ENCODE results near the gene C7. TPM values are rescaled to one million over a fixed set of nuclear protein-coding genes. Genes with fewer than 3 reads are reported as not detected.

Gene C7
- total and polyA plus RNA-seq, 2 experiments from 2014 or later: 0.05 to 0.07 TPM

GRCh38 chr5:40976836-40977235 is 67.5 kb downstream of the C7 start:
- Mint-ChIP-seq H3K4me1 (peaks cover 5% of the 10 kb centered on the region; the same call in 2 of the 3 replicates), H3K9me3 (no peaks in the 10 kb centered on the region), H3K27ac (no peak overlapping the region), H3K4me3 (no peak overlapping the region), H3K27me3 (ENCODE audit: insufficient read depth, low read depth, poor library complexity) (no peaks in the 10 kb centered on the region), H3K36me3 (ENCODE audit: low read depth) (no peaks in the 10 kb centered on the region)
- DNase-seq (ENCODE audit: low spot score) (no peak), ATAC-seq (no peak)
- Histone ChIP-seq H2AFZ (no peak overlapping the region), H3K27ac (ENCODE audit: low read depth) (no peak overlapping the region), H3K4me1 (ENCODE audit: insufficient read depth) (no peaks in the 10 kb centered on the region), H4K20me1 (replicated peaks; ENCODE audit: insufficient read depth) (no peaks in the 10 kb centered on the region), H3K36me3 (ENCODE audit: insufficient read depth) (no peaks in the 10 kb centered on the region), H3F3A (replicated peaks; ENCODE audit: low read depth) (no peaks in the 10 kb centered on the region), H3K79me2 (replicated peaks; ENCODE audit: insufficient read depth) (no peaks in the 10 kb centered on the region), H3K4me2 (no peak overlapping the region), H3K4me3 (no peak overlapping the region), H3K27me3 (ENCODE audit: insufficient read depth) (no peaks in the 10 kb centered on the region), H3K9me2 (ENCODE audit: insufficient read depth) (peaks cover 3% of the 10 kb centered on the region; the same call in 1 of the 2 replicates)
- TF ChIP-seq ETS1 (IDR thresholded peaks at IDR 0.05): no peak
- no peak for TF ChIP-seq STAT1 (IDR thresholded peaks at IDR 0.05; ENCODE audit: unreplicated experiment)
- TF ChIP-seq ZNF462 (CRISPR knock-in tag; IDR thresholded peaks at IDR 0.05): no peak
- TF ChIP-seq NANOG (IDR thresholded peaks at IDR 0.05; ENCODE audit: borderline replicate concordance): no peak
- no peak for TF ChIP-seq JUNB (IDR thresholded peaks at IDR 0.05; ENCODE audit: unreplicated experiment)
- no peak for TF ChIP-seq EZH2phosphoT487 (IDR thresholded peaks at IDR 0.05; ENCODE audit: unreplicated experiment)
- TF ChIP-seq ZNF331 (CRISPR knock-in tag; IDR thresholded peaks at IDR 0.05; ENCODE audit: low read depth): no peak
- TF ChIP-seq POLR2AphosphoS5 (IDR thresholded peaks at IDR 0.05; ENCODE audit: low read depth): no peak
- no peak for TF ChIP-seq ZNF114 (CRISPR knock-in tag; IDR thresholded peaks at IDR 0.05)
- no peak for TF ChIP-seq CREB1 (CRISPR knock-in tag; IDR thresholded peaks at IDR 0.05; ENCODE audit: low read depth)
- no peak for TF ChIP-seq CTCF (conservative IDR thresholded peaks at IDR 0.05; ENCODE audit: low read depth in 2 of 2)

Data from GM23338 (cell line).